DMS153 treated with DMSO at 0.1 percent for 48 hours (cell line): ENCODE results near the gene ZFHX3.

Experiments used
- DNase-seq: peaks from one replicate; lab custom pipeline; 2025; ENCODE audit not compliant: unreplicated experiment; lab: John Stamatoyannopoulos, UW

ZFHX3 gene

DNA sequence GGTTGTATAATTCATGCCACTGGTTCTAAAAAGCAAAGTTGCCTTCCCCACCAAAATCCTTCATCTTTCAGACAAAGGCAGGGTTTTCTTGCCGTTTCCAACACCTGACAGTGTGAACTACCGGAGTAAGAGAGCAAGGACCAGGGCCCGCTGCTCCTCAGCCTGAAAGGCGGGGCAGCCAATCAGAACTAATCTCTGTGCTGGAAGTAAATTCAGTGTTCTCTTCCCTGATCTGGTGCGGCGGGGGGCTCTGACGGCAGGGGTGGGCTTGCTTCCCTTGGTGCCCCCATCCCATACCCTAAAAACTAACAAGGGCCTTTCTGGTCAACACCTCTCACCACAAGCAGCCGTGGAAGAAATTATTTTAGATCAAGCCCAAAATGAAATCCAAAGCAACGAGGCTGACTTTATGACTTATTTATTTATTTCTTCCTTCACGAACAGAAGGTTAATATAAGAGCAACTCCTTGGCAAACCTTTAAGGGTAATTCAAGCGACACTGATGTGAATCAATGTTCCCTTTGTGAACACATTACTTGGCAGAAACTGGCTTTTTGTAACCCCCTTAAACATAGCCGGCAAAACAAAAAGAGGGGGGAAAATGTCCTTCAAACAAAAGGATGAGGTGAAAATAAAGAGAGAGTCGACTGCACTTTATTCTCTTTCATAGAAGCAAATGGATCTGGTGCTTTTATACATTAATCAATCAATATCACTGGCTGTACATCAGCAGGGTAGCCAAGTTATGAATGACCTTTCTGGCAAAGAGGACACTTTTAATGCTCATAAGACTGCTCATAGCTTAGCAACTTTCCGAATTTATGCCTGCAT, 189.9 kb downstream of the ZFHX3 start:
- no peak for DNase-seq

DNA sequence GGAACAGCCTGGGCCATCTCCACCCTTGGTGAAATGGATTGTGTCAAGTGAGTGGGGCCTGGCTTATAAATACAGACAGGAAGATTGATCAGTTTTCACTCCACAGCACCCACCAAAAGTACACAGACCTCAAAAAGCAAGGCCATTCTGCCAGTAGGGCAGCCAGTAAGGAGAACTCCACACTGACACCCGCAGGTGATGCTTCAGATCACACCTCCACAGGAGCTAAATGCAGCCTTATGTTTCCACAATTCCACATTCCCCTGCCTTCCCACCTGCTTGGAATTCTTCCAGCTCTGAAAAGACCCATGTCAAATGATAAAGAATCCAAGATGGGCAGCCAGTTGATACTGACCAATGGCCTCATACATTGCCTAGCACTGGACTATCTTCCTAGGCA, 191.1 kb downstream of the ZFHX3 start:
- DNase-seq: no peak

DNA sequence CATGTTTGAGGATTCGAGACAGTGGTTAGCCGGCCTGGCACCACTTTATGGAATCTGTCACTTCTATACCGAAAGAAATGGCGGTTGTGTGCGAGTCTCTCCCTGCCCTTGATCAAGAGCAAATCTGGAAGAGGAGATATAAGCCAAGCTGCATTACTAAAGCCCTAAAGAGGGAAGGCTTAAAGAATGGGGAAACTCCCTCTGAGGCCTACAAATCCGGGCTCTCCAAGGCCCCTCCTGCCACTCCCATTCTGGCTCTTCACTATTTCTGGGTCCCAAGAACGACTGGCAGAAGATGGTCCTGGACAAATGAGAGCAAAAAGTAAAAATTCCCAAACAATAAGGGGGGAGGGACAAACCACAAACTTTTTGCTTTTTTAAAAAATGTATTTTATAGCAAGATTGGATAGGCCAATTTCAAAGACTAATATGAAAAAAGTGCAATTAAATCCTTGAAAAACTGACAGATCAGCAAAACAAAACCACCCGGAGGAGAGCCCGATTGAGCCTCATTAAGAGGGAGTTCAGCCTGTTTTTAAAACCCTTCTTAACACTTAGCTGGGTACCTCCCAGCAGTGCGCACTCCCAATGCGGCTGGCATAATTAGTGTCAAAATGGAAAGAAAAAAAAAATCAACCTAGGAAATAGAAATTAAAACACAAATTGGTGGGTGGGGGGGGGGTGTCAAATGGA, 193.5 kb downstream of the ZFHX3 start:
- DNase-seq: no peak

DNA sequence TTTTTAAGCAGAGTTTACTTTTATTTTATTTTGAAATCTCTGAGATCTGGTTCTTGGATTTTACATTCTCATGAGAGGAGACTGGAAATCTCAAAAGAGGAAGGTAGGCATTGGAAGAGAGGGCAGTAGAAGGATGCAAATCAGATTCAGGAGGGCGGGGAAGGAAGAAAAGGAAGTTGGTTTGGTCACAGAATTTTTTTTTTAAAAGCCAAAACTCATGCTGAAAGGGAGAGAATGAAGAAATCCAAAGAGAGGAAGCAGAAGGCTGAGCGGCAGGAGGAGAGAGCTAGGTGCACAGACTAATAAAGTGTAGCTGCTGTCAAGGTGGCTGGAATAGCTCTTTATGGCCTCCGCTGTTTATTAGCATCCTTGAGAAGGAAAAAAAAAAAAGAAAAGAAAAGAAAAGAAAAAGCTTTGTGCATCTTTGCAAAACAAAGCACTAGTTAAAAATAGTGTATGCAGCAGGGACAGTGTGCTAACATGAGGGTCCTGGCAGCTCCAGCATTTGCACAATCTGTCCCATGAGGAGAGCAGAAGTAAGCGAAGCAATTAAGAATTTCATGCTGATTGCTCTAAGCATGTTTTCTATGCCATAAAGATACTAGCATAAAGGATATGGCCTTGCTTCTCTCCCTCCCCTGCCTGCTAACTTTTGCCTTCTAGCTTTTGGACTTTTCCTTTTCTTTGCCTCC, 194.2 kb downstream of the ZFHX3 start:
- no peak for DNase-seq

DNA sequence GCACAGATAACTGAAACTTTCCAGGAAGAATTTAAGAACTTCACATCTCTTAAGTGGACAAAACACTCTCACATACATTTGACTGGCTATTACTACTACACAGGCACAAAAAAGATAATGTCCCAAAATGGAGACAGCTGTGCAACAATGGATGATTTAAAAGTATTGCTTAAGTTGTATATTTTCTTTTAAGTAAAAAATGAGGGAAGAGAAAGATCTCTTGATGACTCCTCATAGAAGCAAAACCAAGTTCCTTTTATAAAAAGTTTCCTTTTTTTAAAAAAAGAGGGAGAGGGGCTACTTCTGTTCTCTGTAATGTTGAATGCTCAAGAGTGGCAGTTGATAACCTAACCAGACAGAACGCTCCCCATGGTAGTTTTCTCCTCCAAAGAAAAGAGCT, 195.5 kb downstream of the ZFHX3 start:
- no peak for DNase-seq

DNA sequence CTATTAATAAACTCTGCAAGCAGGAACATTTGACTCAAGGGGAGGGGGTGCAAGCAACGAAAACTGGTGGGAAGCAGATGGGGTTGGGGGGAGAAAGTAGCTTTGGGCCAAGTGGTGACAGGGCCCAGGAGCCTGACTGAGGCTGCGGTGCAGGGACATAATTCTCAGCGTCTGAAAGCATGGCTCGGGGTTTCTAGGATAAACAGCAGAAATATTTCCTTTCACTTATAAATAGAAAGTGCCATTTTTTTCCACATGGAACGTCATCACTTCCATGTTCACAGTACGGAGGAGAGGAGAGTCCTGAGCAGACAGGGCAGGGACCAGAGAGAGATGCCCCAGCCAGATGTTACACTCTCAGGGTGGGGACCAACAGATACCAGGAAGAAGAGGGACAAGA, 197.1 kb downstream of the ZFHX3 start:
- DNase-seq: no peak

DNA sequence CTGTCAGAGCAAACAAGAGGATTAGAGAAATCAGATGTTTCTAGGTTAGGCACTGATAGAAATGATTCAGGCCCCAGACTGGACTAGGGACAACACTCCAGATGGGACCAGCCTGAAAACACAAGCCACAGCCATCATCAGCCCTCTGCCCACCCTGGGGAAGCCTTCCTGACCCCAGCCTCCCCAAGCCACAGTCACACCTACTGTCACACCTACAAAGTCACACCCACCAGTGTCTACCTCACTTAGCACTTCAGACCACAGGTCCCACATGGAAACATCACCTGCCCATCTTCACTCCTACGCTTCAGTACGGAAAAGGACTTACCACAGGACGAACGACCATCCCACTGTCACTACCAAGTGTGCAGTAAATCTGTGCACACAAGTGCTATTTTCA, 197.9 kb downstream of the ZFHX3 start:
- DNase-seq: no peak

DNA sequence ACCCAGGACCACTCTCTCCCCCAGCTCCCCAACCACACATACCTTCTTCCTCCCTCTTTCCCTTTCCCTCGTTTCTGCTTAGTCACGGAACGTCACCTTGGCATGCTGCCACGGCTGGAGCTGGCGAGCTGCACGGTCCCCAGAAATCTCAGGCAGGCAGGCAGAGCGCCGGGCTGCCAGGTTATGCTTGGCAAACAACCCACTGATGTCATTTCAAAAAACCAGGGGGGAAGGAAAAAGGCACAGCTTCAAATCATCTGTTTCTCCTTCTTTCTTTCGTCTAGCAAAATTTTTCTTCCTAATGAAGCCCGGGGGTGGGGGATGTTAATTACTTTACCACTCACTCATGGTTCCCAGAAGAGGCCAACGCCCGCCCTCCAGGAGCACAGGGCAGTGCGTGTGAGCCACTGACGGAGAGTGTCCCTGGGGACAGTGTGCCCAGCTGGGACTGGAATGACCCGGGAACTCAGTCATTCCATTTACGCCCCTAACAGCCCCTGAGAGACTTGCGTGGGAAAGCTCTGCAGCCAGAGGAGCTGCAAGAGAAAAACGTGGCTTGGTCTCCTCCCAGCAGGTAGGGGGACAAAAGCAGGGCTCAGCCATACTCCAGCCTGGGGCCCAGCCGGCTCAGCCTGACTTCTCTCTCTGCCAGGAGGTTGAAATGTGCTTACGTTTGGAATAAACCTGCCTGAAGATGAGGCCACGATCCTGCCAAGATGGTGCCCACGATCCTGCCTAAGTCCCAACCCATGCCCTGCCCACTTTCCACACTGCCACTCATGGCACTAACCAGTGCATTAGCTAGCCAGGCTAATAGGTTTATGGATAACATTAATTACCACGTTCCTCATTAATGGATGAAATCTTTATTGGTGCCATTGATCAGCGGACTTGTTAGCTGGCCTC, 198.9 kb downstream of the ZFHX3 start:
- peak; percentile 91 for DNase-seq

DNA sequence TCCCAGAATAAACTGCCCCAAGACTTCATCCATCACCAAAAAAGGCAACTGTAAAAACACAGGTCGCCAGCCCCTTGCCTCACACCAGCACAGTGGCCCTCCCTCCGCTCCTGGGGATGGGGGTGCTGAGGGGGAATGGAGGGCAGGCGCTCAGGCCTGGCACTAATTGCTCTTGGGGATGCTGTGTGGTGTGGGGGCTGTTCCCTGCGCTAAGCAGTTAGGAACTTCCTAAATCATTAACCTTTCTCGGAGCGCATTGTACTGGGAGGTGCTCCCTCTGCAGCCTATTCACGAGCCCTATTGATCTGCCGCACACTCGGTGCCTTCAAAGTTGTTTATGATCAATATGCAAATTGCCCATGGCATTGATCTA, 199.9 kb downstream of the ZFHX3 start:
- no peak for DNase-seq

DNA sequence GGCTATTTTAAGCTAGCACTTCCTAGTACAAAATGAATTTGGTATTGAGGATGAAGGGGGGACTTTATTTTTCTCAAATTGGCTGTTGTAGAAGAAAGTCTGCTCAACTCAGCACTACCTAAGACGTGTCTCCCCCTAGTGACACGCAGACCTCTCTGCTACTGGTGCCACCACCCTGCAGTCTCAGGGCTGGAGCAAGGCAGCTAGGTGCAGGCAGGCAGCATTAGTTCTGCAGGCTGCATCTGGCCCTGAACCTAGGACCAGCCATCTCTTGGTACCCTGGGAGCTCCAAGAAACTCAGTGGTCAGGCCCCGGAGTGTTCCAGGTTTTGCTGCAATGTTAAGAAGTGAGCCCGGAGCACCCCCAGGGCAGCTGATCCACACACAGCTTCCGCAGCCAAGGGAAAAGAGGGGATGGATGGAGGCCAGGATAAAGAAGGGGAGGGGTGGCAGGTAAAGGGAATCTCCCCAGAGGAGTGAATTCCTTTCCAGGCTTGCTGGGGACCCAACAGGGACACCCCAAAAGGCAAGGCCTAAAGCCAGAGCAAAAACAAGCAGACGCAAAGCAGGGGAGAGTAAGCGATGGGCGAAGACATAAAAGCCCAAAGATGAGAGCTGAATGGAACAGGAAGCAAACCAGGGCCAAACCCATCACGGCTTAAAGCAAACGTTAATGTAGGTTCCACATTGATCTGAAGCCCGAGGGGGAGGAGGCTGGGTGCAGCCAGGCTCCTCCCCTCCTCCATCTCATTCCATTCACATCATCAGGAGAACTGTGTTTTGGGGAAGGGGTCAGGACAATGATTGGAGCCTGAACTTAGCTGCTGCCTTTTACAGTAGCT, 200.5 kb downstream of the ZFHX3 start:
- DNase-seq: no peak

DNA sequence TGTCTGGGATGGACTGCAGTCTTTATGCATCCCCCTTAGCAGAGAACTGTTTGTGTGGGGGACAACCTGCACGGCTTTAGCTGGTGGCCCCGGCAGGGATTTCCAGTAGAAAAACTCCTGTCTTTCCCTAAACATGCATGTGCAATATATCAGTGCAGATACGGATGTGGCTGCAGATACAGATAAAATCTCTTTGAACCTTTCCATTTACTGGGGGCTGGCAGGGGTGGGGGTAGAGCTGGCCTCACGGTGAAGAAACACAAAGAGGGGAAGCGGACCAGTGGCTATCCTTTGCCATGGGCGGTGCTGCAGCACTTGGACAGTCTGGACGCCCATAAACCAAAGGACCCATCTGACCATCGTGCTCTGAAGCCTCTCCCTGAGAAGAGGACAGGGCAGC, 201.3 kb downstream of the ZFHX3 start:
- no peak for DNase-seq

DNA sequence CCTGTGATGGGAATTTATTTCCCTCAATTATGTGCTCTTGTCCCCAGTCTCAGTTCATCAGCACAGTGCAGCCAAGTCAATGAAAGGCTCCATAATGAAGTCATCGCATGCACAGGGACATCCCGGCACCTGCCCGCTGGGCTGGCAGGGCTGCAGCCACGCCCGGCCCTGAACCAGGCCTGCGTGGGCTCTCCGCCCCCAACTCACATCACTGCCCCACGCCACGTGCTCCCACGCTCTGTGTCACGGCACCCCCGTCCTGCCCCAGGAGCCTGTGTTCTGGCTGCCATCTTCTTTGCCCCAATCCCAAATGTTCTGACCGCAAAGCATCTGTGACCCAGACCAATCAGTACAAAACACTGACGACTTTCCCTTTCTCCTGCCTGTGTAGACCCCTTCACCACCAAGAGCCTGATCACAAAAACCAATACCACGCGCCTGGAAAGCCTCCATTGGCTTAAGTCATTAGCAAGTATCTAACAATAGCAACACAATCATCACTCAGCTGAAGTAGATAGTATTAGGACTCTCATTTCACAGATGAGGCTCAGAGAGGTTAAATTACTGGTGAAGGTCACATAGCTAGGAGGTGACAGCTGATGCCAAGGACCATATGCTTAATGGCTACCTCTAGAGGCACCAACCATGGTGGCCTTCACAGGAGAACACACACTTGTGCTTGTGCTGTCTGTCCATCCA, 202.5 kb downstream of the ZFHX3 start:
- DNase-seq: no peak

DNA sequence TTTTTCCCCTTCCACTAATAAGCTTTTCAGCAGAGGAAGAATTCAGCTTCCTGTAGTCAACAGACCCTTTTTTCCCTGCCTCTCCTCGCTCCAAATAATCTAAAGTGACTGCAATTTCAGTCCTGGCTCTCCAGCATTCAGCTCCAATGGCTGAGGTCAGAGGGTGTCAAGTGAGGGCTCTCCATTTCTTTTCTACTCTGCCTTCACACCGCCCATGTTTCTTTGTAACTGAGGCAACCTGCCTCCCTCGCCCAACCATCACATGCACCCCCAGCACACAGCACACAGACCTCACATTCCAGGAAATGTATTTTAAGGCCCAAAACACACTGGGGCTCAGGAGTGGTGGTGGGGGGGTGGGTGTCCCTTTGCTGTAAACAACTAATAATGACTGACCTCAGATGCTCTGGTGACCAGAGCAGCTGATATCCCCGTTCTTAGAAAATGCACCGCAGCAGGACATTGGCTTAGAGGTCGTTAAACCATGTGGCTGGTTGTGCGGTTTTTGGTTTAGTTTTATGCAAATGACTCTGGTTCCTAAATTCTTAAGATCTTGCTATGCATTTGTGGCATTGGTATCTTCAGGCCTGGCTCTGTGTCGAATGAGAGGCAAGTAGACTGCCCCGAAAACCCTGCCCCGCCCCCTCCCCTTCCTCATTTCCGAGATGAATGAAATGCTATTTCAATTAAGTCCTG, 203.6 kb downstream of the ZFHX3 start:
- no peak for DNase-seq

DNA sequence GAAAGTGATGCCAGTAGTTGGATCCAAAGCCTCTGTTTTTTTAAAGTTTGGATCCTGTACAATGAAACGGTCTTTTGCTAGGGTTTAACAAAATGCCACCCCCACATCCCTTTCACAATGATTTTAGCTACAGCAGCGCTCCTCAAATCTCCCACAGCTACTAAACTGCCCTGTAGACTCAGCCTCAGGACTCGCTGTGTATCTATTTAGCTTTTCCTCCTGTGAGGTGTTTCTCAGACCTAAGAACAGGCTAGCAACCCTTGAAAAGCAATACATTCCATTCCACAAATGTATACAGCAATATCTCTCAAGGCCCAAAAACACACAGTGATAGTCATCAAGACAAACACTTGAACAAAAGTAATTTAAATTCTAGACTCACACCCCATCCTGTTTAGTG, 206.4 kb downstream of the ZFHX3 start:
- no peak for DNase-seq

DNA sequence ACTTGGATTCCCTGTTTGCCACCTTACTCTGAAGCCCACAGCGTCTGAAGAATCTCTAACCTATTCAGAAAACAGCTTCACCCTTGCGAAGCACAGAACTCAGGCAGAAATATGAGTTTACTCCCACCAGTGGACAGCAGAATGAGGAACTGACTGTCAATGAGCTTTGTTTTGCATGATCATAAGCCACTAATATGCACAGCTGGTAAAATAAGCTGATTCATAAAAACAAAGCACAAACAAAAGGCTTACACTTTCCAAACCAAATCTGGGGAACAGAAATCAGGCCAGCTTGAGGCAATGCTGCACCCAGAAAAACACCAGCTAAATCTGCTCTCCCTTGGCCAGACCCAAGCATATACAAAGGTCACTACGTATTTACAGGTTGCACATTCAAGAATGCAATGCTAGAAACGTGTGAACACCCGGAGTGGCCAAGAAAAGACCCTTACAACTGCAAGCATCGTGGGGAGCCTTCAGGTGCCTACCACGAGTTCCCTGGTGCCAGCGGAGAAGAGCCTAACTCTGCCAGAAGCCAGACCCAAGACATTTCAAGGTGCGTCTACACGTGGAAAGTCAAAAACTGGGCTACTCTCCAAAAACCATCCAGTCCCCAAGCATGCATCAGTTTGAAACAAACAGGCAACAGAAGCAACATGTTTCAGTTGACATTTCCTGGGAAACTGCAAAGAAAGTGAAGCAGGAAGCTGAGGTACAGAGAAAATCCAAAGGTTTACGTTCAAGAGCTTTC, 207.1 kb downstream of the ZFHX3 start:
- no peak for DNase-seq

DNA sequence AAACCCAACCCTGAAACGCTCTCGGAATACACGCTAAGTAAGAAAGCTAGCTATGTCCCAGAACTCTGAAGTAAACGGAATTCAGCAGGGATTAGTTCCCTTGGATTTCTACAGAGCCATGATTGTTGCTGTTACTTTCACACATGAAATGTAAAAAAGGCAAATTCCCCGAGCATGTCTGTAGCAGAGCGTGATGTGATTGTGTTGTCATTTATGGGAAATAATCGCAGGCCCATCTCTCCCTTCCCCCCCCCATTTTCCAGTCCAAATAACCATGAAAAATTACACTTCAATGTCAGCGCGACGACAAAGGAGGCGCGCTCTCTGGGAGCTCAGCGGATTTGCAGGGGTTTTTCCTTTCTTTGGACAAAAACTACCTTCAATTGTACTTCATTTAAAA, 209.0 kb downstream of the ZFHX3 start:
- no peak for DNase-seq

DNA sequence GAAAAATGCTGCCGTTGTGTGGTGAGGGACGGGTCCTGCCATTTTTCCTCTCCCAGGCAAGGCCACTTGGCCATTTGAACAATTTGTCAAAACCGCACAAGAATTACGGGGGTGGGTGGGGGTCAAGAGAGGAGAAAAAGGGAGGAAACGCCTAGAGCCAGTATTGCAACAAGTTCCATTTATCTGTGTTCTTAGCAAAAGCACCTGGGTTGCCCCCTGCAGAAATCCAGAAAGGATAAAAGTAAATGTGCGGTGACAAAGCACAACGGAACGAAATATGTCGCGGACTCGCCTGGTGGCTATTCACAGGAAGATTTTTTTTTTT, 209.4 kb downstream of the ZFHX3 start:
- no peak for DNase-seq

DNA sequence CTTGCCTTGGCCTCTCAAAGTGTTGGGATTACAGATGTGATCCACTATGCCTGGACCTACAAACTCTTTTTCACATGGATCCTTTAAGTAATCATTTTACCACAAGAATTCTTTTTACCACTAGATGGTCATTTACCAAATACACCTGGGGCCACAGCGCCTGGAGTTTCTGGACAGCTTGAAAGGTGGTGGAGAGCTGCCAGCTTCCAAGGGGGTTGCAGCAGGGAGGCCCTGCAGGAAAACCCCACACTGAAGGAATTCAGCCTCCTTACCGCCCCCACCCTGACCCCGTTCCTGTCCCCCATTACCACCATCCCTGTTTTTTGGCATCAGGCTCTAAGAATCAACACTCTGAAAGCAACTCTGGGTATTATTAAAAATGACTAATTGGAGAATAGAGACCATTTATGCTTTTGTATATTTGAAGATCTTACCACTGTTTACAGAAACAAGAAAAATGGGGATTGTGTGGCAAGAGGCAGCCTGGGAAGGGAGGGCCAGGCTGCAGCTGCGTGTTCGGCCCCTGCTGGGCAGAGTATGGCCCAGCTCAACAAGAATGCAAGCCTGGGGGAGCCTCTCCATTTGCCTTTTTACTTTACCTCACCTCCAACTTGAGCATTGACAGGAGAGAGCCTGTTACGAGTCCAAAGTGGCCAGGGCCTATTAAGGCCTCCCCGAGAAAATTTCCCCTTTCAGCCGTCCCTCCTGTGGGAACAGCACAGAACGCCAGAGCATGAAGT, 209.9 kb downstream of the ZFHX3 start:
- no peak for DNase-seq
